ENCODE measurements around the gene PRR19.

PRR19 gene

DNA sequence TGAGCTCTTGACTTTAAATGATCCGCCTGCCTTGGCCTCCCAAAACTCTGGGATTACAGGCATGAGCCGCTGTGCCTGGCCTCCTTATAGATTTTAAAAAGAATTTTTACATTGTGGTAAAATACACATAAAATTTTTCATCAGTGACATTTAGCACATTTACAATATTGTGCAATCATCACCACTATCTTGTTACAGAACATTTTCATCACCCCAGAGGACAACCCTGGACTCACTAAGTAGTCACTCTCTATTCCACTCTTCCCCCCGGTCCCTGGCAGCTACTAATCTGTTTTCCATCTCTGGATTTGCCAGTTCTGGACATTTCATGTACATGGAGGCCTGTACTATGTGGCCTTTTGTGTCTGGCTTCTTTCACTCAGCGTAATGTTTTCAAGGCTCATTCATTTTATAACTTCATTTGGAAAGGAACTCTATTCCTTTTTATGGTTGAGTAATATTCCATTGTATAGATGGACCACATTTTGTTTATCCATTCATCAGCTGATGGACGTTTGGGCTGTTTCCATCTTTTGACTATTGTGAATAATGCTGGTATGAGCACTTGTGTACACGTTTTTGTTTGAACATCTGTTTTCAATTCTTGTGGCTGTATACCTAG is 43.4 kb downstream of the PRR19 start:
- DNase-seq (ENCODE audit: low spot score): no peak
- H3K27ac ChIP-seq: no peak overlapping the region
- no peak overlapping the region for H3K4me3 ChIP-seq
- TF ChIP-seq, protein P1, sequence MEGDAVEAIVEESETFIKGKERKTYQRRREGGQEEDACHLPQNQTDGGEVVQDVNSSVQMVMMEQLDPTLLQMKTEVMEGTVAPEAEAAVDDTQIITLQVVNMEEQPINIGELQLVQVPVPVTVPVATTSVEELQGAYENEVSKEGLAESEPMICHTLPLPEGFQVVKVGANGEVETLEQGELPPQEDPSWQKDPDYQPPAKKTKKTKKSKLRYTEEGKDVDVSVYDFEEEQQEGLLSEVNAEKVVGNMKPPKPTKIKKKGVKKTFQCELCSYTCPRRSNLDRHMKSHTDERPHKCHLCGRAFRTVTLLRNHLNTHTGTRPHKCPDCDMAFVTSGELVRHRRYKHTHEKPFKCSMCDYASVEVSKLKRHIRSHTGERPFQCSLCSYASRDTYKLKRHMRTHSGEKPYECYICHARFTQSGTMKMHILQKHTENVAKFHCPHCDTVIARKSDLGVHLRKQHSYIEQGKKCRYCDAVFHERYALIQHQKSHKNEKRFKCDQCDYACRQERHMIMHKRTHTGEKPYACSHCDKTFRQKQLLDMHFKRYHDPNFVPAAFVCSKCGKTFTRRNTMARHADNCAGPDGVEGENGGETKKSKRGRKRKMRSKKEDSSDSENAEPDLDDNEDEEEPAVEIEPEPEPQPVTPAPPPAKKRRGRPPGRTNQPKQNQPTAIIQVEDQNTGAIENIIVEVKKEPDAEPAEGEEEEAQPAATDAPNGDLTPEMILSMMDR (IDR thresholded peaks at IDR 0.05): no peak

- H3K27ac ChIP-seq: no peak overlapping the region
- DNase-seq (ENCODE audit: low spot score): no peak
- TF ChIP-seq, protein P1 (IDR thresholded peaks at IDR 0.05): no peak
- no peak overlapping the region for H3K4me3 ChIP-seq
Observed at GRCh38 chr19:42348211-42348610, 46.3 kb downstream of the PRR19 start.

DNA sequence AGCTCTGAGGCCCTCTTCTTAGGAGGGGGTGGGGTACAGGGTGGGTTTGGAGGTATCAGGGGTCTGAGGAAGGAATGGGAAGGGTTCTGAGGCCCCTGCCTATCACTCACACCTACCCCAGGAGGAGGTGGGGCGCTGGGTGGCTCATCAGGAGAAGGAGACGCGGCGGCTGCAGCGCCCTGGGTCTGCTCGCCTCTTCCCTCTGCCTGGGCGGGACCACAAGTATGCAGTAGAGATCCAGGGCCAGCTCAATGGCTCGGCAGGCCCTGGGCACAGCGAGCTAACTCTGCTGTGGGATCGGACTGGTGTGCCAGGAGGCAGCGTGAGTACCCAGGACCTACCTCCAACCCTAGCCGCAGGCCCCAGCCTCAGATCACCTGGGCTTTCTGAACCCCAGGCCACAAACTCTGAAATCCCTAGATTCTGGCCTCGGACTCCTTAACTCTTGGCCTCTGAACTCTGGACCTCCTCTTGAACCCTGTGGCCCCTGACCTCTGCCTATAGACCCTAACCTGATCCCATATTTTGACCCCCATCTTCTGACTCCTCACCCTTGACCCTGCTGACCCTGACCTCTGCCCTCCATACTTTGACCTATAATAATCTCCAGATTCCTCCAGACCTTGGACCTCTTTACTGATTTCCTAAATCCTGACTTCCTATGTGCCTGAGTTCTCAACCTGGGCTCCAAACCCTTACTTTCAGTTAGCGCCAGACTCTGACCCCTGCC is 47.6 kb downstream of the PRR19 start:
- Histone ChIP-seq H3K27ac (no peak overlapping the region), H3K4me3 (no peak overlapping the region)
- DNase-seq (ENCODE audit: low spot score): no peak
- TF ChIP-seq, protein P1 (IDR thresholded peaks at IDR 0.05): no peak

DNA sequence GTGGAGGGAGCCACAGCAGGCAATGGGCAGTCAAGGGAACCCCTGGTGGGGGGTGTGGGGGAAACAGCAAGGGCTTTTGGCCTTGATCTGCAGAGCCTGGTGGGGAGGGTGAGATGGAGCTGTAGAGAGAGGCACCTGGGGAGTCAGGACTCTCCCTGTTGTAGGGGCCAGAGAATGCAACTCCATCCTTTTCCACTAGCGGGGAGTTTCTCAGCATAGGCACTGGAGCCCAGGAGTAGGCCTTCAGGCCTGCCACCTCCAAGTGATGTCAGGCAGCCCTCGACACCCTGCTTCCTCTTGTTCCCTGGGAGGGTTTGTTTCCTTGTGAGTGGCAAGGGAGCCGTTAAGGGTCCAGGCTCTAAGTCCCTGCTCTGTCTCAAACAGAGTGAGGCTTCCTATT is 48.5 kb downstream of the PRR19 start:
- no peak overlapping the region for H3K27ac ChIP-seq
- no peak overlapping the region for H3K4me3 ChIP-seq
- TF ChIP-seq, protein P1 (IDR thresholded peaks at IDR 0.05): no peak
- no peak for DNase-seq (ENCODE audit: low spot score)

- TF ChIP-seq, protein P1 (IDR thresholded peaks at IDR 0.05): no peak
- no peak overlapping the region for H3K27ac ChIP-seq
- H3K4me3 ChIP-seq: no peak overlapping the region
- DNase-seq (ENCODE audit: low spot score): no peak
Observed at GRCh38 chr19:42351079-42351735, 49.3 kb downstream of the PRR19 start.

DNA sequence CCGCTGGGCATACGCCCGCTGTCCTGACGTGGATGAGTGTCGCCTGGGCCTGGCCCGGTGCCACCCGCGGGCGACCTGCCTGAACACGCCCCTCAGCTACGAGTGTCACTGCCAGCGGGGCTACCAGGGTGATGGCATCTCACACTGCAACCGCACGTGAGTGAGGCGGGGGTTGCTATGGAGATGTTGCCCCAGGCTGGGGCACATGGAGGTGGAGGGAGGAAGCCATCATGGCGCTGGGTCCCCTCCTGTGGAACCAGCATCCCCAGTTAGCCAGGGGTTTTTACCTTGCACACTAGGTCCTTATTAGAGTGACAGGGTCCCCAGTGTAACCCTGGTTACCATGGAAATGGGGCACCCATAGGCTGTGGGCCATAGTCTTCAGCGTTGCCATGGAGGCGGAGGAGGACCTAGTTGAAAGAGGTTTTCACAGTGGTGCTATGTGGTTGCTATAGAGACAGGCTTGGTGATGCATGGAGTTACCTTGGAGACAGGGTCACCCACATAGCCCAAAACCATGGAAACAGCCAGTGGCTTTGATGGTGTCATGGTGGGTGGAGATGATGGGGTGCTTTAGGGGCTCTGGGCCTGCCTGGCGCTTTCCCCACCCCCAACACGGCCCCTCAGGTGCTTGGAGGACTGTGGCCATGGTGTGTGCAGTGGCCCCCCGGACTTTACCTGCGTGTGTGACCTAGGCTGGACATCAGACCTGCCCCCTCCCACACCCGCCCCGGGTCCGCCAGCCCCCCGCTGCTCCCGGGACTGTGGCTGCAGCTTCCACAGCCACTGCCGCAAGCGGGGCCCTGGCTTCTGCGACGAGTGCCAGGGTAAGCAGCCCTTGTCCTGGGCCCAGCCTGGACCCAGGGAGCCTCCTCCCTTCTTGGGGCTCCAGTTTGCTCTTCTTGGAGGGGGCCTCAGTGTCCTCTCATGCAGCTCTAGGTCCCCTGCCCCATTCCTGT is 50.6 kb downstream of the PRR19 start:
- TF ChIP-seq, protein P1 (IDR thresholded peaks at IDR 0.05): no peak
- no peak overlapping the region for H3K4me3 ChIP-seq
- no peak for DNase-seq (ENCODE audit: low spot score)
- H3K27ac ChIP-seq: no peak overlapping the region

All from coronary artery (tissue), 2 donors.